DOHH2 (cell line): ENCODE results near the gene EXOC6B.

Experiments
- H3F3A ChIP-seq: fragments of 200-600 bp; sonication (generic), shearing (Covaris generic); 2 replicates; pipeline ENCODE4 v1.6.0; 2016; ENCODE audit warnings: antibody characterized with exemption, mild to moderate bottlenecking; ENCODE audit not compliant: control insufficient read depth, insufficient read depth
- H3K27ac ChIP-seq: fragments of 200-600 bp; sonication (generic); 2 replicates; pipeline ENCODE4 v1.5.1; 2014; ENCODE audit warnings: low read depth, mild to moderate bottlenecking, low read length, moderate library complexity
- H3K27me3 ChIP-seq: fragments of 200-600 bp; sonication (generic); 2 replicates; pipeline ENCODE4 v1.6.1; 2014; ENCODE audit warnings: mild to moderate bottlenecking, low read length, mixed read lengths; ENCODE audit not compliant: control insufficient read depth
- H3K36me3 ChIP-seq: fragments of 200-600 bp; sonication (generic); 2 replicates; pipeline ENCODE4 v1.6.1; 2014; ENCODE audit warnings: mild to moderate bottlenecking, low read length, moderate library complexity, mixed read lengths; ENCODE audit not compliant: control insufficient read depth
- H3K4me1 ChIP-seq: fragments of 200-600 bp; sonication (generic); 2 replicates; pipeline ENCODE4 v1.6.1; 2014; ENCODE audit warnings: mild to moderate bottlenecking, low read length, mixed read lengths; ENCODE audit not compliant: control insufficient read depth
- H3K4me2 ChIP-seq: fragments of 200-600 bp; sonication (generic); 2 replicates; pipeline ENCODE4 v1.6.0; 2014; ENCODE audit warnings: mild to moderate bottlenecking, low read length, moderate library complexity
- H3K4me3 ChIP-seq: fragments of 200-600 bp; sonication (generic); 2 replicates; pipeline ENCODE4 v1.5.1; 2014; ENCODE audit warnings: mild to moderate bottlenecking, low read length, mixed read lengths
- H3K79me2 ChIP-seq: fragments of 200-600 bp; sonication (generic); 2 replicates; pipeline ENCODE4 v1.6.1; 2014; ENCODE audit warnings: mild to moderate bottlenecking, low read length, mixed read lengths; ENCODE audit not compliant: control insufficient read depth
- H3K9me2 ChIP-seq: fragments of 200-600 bp; sonication (generic); replicated peaks from 2 replicates; pipeline ENCODE4 v1.6.1; 2014; ENCODE audit warnings: mild to moderate bottlenecking, low read length, mixed read lengths; ENCODE audit not compliant: control insufficient read depth
- H3K9me3 ChIP-seq: fragments of 200-600 bp; sonication (generic); 2 replicates; pipeline ENCODE4 v1.6.1; 2014; ENCODE audit warnings: antibody characterized with exemption, low read length, mixed read lengths; ENCODE audit not compliant: control insufficient read depth, insufficient read depth
- H4K20me1 ChIP-seq: fragments of 200-600 bp; sonication (generic); 2 replicates; pipeline ENCODE4 v1.6.0; 2014; ENCODE audit warnings: low read depth, mild to moderate bottlenecking, antibody characterized with exemption, low read length, moderate library complexity; ENCODE audit not compliant: control insufficient read depth, insufficient read depth
- EZH2phosphoT487 ChIP-seq: fragments of 200-600 bp; sonication (generic); IDR thresholded peaks from 2 replicates; pipeline ENCODE4 v1.6.1; 2017; ENCODE audit warnings: borderline replicate concordance, mild to moderate bottlenecking, antibody characterized with exemption, low read length, moderate library complexity, mixed read lengths
- TF ChIP-seq, protein P1 (sequence below): fragments of 200-600 bp; sonication (generic); IDR thresholded peaks from one replicate; pipeline ENCODE4 v1.5.1; 2014; ENCODE audit warnings: antibody characterized with exemption, mild to moderate bottlenecking, low read depth, low read length; ENCODE audit not compliant: poor library complexity, severe bottlenecking

The EXOC6B gene

GRCh38 chr2:72276876-72277275 lies 549.0 kb downstream of the EXOC6B start:
- Histone ChIP-seq H3F3A (no peaks in the 10 kb centered on the region), H3K9me2 (no peaks in the 10 kb centered on the region), H3K79me2 (no peaks in the 10 kb centered on the region), H4K20me1 (no peaks in the 10 kb centered on the region), H3K36me3 (no peaks in the 10 kb centered on the region), H3K4me1 (no peaks in the 10 kb centered on the region), H3K27me3 (no peaks in the 10 kb centered on the region), H3K27ac (no peak overlapping the region), H3K9me3 (no peaks in the 10 kb centered on the region), H3K4me2 (no peak overlapping the region), H3K4me3 (no peak overlapping the region)
- TF ChIP-seq, protein P1, sequence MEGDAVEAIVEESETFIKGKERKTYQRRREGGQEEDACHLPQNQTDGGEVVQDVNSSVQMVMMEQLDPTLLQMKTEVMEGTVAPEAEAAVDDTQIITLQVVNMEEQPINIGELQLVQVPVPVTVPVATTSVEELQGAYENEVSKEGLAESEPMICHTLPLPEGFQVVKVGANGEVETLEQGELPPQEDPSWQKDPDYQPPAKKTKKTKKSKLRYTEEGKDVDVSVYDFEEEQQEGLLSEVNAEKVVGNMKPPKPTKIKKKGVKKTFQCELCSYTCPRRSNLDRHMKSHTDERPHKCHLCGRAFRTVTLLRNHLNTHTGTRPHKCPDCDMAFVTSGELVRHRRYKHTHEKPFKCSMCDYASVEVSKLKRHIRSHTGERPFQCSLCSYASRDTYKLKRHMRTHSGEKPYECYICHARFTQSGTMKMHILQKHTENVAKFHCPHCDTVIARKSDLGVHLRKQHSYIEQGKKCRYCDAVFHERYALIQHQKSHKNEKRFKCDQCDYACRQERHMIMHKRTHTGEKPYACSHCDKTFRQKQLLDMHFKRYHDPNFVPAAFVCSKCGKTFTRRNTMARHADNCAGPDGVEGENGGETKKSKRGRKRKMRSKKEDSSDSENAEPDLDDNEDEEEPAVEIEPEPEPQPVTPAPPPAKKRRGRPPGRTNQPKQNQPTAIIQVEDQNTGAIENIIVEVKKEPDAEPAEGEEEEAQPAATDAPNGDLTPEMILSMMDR: no peak
- no peak for TF ChIP-seq EZH2phosphoT487

DNA sequence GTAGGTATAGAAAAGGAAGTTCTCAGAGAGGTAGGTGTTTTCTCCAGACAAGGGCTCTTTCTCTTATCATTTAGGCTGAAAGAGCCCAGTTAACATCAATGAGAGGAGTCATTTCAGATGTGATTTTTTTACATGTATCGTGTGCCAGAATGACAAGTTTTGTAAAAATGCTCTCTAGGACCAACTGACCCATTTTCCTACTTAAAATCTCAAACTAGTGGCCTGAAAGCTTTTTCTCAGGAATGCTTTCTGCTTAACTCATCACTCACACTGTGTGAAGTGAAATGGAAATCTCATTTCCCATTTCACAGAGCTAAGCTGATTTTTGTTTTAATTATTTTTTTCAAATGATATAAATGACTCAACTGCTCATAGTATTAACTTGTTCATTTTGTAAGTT lies 549.5 kb downstream of the EXOC6B start:
- H3K9me2 ChIP-seq: no peaks in the 10 kb centered on the region
- no peaks in the 10 kb centered on the region for H3K4me1 ChIP-seq
- no peaks in the 10 kb centered on the region for H3K27me3 ChIP-seq
- no peaks in the 10 kb centered on the region for H4K20me1 ChIP-seq
- no peaks in the 10 kb centered on the region for H3K9me3 ChIP-seq
- no peak overlapping the region for H3K4me2 ChIP-seq
- no peaks in the 10 kb centered on the region for H3F3A ChIP-seq
- no peaks in the 10 kb centered on the region for H3K79me2 ChIP-seq
- H3K27ac ChIP-seq: no peak overlapping the region
- no peak overlapping the region for H3K4me3 ChIP-seq
- TF ChIP-seq, protein P1: no peak
- no peak for TF ChIP-seq EZH2phosphoT487
- H3K36me3 ChIP-seq: no peaks in the 10 kb centered on the region

- no peaks in the 10 kb centered on the region for H3K9me3 ChIP-seq
- H3K79me2 ChIP-seq: no peaks in the 10 kb centered on the region
- no peaks in the 10 kb centered on the region for H4K20me1 ChIP-seq
- no peaks in the 10 kb centered on the region for H3F3A ChIP-seq
- no peaks in the 10 kb centered on the region for H3K36me3 ChIP-seq
- TF ChIP-seq, protein P1: no peak
- no peak for TF ChIP-seq EZH2phosphoT487
- H3K4me2 ChIP-seq: no peak overlapping the region
- H3K4me1 ChIP-seq: no peaks in the 10 kb centered on the region
- no peaks in the 10 kb centered on the region for H3K9me2 ChIP-seq
- no peak overlapping the region for H3K27ac ChIP-seq
- H3K27me3 ChIP-seq: 0 out of 2 replicates have a peak, but pooled peaks cover 3% of the 10 kb centered on the region
- H3K4me3 ChIP-seq: no peak overlapping the region
Measured at GRCh38 chr2:72275084-72275483, 550.7 kb downstream of the EXOC6B start.

GRCh38 chr2:72274380-72274797 lies 551.4 kb downstream of the EXOC6B start:
- H3K9me3 ChIP-seq: no peaks in the 10 kb centered on the region
- H3K9me2 ChIP-seq: no peaks in the 10 kb centered on the region
- no peaks in the 10 kb centered on the region for H4K20me1 ChIP-seq
- no peaks in the 10 kb centered on the region for H3K4me1 ChIP-seq
- H3K27me3 ChIP-seq: 0 out of 2 replicates have a peak, but pooled peaks cover 3% of the 10 kb centered on the region
- no peaks in the 10 kb centered on the region for H3F3A ChIP-seq
- no peak overlapping the region for H3K4me3 ChIP-seq
- H3K79me2 ChIP-seq: no peaks in the 10 kb centered on the region
- no peak overlapping the region for H3K27ac ChIP-seq
- H3K4me2 ChIP-seq: no peak overlapping the region
- TF ChIP-seq, protein P1: no peak
- TF ChIP-seq EZH2phosphoT487: no peak
- no peaks in the 10 kb centered on the region for H3K36me3 ChIP-seq
